ENCODE measurements around the gene EDA. TPM values are rescaled to one million over a fixed set of nuclear protein-coding genes. Genes with fewer than 3 reads are reported as not detected.

The EDA gene
- total RNA-seq, 1 donor from 2014 or later, result 3.0 TPM

DNA sequence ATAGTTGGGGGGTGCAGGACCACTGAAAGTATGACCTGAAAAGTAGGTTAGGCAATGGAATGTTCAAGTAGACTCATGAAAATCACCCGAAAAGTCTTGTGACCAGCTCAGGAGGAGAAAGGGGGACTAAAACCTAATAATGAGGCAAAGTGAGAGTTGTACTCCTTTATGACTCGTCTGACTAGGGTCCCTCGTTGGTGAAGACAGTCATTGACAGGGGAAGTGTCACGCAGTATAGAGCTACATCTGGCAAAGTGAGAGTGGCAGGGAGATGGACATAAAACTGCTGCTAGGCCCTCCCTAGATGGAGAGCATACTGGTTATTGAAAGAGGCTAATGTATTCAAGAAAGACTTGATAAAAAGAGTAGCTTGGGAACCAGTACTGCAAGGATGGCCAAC, 466.8 kb downstream of the EDA start:
- Mint-ChIP-seq H3K4me3 (ENCODE audit: low read depth) (no peak overlapping the region), H3K27ac (no peak overlapping the region), H3K4me1 (ENCODE audit: low read depth) (no peaks in the 10 kb centered on the region), H3K36me3 (ENCODE audit: insufficient read depth) (no peaks in the 10 kb centered on the region), H3K27me3 (no peaks in the 10 kb centered on the region), H3K9me3 (ENCODE audit: low read depth) (peaks cover 10% of the 10 kb centered on the region)
- no peak for TF ChIP-seq CTCF (IDR thresholded peaks at IDR 0.05; ENCODE audit: unreplicated experiment)
- no peak for DNase-seq (ENCODE audit: low spot score, unreplicated experiment)

DNA sequence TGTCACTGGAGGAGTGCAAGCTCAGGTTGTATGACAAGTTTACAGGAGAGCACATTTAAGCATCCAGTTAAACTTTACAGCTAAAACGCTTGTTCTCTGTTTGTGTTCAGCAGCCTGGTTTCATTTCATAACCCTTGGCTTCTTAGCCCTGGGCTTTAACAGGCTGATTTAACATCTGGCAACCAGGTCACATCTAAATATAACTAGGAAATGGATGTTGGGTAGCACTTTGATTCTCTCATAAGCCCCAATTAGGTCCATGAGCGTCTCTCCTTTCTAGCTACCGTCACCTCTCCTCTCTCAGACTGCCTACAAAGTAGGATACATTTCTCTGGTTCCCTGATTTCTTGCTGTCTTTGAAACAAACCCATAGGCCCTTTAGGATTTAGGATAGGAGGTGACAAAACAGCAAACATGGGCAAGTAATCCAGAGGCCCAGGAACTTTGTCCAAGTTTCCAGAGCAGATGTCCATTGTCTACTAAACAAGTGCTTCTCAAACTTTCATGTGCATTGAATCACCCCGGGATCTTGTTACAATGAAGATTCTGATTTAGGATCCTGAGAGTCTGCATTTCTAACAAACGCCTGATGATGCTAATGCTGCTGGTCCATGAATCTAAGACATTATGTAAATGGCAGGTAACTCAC, 468.8 kb downstream of the EDA start:
- H3K27ac Mint-ChIP-seq, result no peak overlapping the region
- peaks cover 9% of the 10 kb centered on the region for H3K9me3 Mint-ChIP-seq (ENCODE audit: low read depth)
- H3K36me3 Mint-ChIP-seq (ENCODE audit: insufficient read depth), result no peaks in the 10 kb centered on the region
- DNase-seq (ENCODE audit: low spot score, unreplicated experiment), result no peak
- H3K4me3 Mint-ChIP-seq (ENCODE audit: low read depth), result no peak overlapping the region
- H3K4me1 Mint-ChIP-seq (ENCODE audit: low read depth), result no peaks in the 10 kb centered on the region
- H3K27me3 Mint-ChIP-seq, result peaks cover 3% of the 10 kb centered on the region
- no peak for TF ChIP-seq CTCF (IDR thresholded peaks at IDR 0.05; ENCODE audit: unreplicated experiment)

DNA sequence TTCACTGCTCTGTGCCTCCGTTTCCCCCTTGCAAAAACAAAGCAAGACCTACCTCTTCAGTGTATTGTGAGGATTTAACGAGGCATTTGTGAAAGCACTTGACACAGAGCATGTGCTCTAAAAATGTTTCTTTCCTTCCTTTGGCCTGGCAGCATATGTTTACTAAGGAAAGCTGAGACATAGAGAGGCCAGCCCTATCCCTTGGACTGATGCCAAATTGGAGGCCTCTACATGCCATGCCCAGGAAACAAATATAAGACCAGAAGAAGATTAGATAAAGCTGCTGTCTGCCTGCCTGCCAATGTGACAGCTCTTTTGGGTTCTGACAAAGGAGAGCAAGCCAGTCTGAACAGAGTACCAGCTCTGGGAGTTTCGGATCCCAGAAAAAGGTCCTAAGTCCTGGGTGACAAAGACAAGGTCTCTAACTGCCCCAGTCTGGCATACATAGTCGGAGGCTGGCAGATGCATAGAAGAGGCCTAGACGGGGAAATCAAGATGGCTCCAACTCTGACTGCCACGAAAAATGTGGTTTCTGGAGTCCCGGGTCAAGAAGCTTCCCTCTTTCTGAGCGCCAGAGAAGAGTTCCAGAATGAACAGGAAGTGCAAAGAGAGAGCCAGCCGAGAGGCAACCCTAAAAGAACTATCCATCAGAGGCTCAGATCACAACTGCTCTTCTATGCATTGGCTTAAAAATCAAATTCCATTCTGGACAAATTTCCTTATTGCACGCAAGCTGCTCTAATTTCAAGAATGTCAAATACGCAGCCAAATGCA, 472.1 kb downstream of the EDA start:
- H3K27ac Mint-ChIP-seq, result no peak overlapping the region
- peaks cover 3% of the 10 kb centered on the region for H3K27me3 Mint-ChIP-seq
- no peak for DNase-seq (ENCODE audit: low spot score, unreplicated experiment)
- no peak for TF ChIP-seq CTCF (IDR thresholded peaks at IDR 0.05; ENCODE audit: unreplicated experiment)
- no peak overlapping the region for H3K4me3 Mint-ChIP-seq (ENCODE audit: low read depth)
- H3K9me3 Mint-ChIP-seq (ENCODE audit: low read depth), result peaks cover 9% of the 10 kb centered on the region
- no peaks in the 10 kb centered on the region for H3K4me1 Mint-ChIP-seq (ENCODE audit: low read depth)
- no peaks in the 10 kb centered on the region for H3K36me3 Mint-ChIP-seq (ENCODE audit: insufficient read depth)

DNA sequence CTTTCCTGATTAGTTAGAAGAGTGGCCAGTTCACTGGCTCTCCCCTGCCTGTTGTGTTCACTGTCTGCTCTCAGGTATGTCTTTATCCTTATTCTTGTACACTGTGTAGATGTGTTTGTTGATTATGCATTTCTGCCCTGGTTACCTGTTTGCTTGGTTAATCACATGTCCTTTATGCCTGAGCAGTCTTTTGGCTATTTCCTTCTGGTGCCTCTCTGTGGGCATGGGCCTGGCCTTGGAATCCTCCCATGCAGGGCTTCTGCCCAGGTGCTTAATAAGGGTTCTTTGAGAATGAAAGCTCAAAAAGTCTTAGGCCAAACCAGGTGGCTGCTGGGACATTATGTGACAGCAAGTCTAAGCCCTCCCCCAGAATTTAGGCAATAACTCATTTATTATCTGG, 472.8 kb downstream of the EDA start:
- no peaks in the 10 kb centered on the region for H3K4me1 Mint-ChIP-seq (ENCODE audit: low read depth)
- H3K27ac Mint-ChIP-seq, result no peak overlapping the region
- no peaks in the 10 kb centered on the region for H3K36me3 Mint-ChIP-seq (ENCODE audit: insufficient read depth)
- H3K27me3 Mint-ChIP-seq, result peaks cover 3% of the 10 kb centered on the region
- DNase-seq (ENCODE audit: low spot score, unreplicated experiment), result no peak
- no peak for TF ChIP-seq CTCF (IDR thresholded peaks at IDR 0.05; ENCODE audit: unreplicated experiment)
- H3K9me3 Mint-ChIP-seq (ENCODE audit: low read depth), result peaks cover 13% of the 10 kb centered on the region
- H3K4me3 Mint-ChIP-seq (ENCODE audit: low read depth), result no peak overlapping the region

Small RNA genes lying within 50 kb of the gene (microRNA-seq; reads per million reads assigned to microRNA genes)
- gene MIR676 (ENCODE audit: borderline number of aligned reads, unreplicated experiment), result 9.6 reads per million, percentile 16 among the genes with 10 or more reads in this experiment

Other genes with a start within 250 kb of the EDA start
- 3.2 and 3.4 TPM in 2 replicates for gene NALF2, start 111.8 kb upstream of the EDA start, total RNA-seq